ENCODE data around the gene MT1F.

DNA sequence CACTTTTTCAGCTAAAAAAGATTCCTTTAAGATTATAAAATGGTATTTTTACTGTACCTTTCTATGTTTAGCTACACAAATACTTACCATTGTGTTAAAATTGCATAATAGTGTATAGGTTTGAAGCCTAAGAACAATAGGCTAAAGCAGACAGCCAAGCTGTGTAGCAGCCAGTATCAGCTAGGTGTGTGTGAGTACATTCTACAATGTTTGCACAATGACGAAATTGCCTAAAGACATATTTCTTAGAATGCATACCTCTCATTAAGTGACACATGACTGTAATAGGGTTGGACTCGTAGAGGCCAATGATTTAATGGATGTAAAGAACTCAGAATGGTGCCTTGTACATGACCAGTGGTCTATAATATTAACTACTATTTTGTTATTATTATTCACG is 7.9 kb upstream of the MT1F start:
- TF ChIP-seq POLR2A (IDR thresholded peaks at IDR 0.05; ENCODE audit: low read depth, low read length), result no peak
- TF ChIP-seq POLR2AphosphoS5 (IDR thresholded peaks at IDR 0.05; ENCODE audit: low read depth, low read length), result no peak
- no peak for TF ChIP-seq TAF1 (IDR thresholded peaks at IDR 0.05; ENCODE audit: low read depth, low read length)

All from GM12891 (cell line).